ENCODE measurements around the gene PUSL1. TPM values are rescaled to one million over a fixed set of nuclear protein-coding genes. Genes with fewer than 3 reads are reported as not detected.
A peak's percentile ranks its signal among the peaks of the same experiment; 100 is the strongest.

The PUSL1 gene
- total and polyA plus RNA-seq, 2 donors from 2014 or later = 12.6 to 13.9 TPM

DNA sequence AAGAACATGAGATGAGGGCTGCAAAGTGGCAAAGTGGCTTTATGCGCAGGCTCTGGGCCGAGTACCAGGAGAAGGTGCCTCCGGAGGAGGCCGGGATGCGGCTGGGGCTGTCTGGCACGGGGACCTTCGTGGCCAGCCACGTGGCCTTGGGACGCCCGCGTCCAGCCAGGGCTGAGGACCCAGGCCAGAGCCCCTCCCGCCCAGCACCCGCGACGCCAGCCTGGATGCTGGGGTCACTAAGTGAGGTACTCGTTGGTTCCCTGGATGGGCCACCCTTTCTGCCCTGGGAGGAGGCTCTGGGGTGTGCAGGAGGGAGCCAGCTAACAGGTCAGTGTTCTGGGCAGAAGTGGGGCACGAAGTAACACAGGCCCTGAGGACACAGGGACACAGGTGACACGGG, 15.5 kb upstream of the PUSL1 start:
- Histone ChIP-seq H3K9ac (ENCODE audit: low read length in 3 of 3) (no peak overlapping the region), H3K27ac (ENCODE audit: low read depth in 2 of 2, low read length in 2 of 2) (no peak overlapping the region), H3K9me3 (ENCODE audit: control insufficient read depth in 2 of 3, insufficient read depth in 1 of 3, low read length in 3 of 3) (no peaks in the 10 kb centered on the region), H3K4me1 (ENCODE audit: control insufficient read depth in 2 of 3, insufficient read depth in 2 of 3, low read depth in 1 of 3, low read length in 3 of 3) (peaks cover 0 to 5% (median 0%) of the 10 kb centered on the region in 3 donors), H3K27me3 (ENCODE audit: control insufficient read depth, insufficient read depth, low read length) (no peaks in the 10 kb centered on the region), H3K36me3 (ENCODE audit: control insufficient read depth in 2 of 3, insufficient read depth in 3 of 3, low read length in 3 of 3) (no peaks in the 10 kb centered on the region), H3K4me3 (ENCODE audit: low read length in 3 of 3) (no peak overlapping the region)
- DNase-seq (no peak), FAIRE-seq (no peak)
- TF ChIP-seq, protein P1, sequence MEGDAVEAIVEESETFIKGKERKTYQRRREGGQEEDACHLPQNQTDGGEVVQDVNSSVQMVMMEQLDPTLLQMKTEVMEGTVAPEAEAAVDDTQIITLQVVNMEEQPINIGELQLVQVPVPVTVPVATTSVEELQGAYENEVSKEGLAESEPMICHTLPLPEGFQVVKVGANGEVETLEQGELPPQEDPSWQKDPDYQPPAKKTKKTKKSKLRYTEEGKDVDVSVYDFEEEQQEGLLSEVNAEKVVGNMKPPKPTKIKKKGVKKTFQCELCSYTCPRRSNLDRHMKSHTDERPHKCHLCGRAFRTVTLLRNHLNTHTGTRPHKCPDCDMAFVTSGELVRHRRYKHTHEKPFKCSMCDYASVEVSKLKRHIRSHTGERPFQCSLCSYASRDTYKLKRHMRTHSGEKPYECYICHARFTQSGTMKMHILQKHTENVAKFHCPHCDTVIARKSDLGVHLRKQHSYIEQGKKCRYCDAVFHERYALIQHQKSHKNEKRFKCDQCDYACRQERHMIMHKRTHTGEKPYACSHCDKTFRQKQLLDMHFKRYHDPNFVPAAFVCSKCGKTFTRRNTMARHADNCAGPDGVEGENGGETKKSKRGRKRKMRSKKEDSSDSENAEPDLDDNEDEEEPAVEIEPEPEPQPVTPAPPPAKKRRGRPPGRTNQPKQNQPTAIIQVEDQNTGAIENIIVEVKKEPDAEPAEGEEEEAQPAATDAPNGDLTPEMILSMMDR (IDR thresholded peaks at IDR 0.05; ENCODE audit: borderline replicate concordance, extremely low read depth, insufficient read depth) = no peak
- intact Hi-C loops (cut with DNase I) = loop anchor here (10.0 kb wide), 1 partner anchor 168 kb away; no protein-coding TSS in a partner anchor

GRCh38 chr1:1293263-1294249, 14.8 kb upstream of the PUSL1 start:
- peak in 2 of 5 donors; percentile 48 to 78 for DNase-seq
- intact Hi-C loops (cut with DNase I) = loop anchor here (10.0 kb wide), 1 partner anchor 169 kb away; no protein-coding TSS in a partner anchor

GRCh38 chr1:1294250-1294890, 14.0 kb upstream of the PUSL1 start:
- TF ChIP-seq, protein P1 (IDR thresholded peaks at IDR 0.05; ENCODE audit: borderline replicate concordance, extremely low read depth, insufficient read depth) = no peak
- intact Hi-C loops (cut with DNase I) = loop anchor here (10.0 kb wide), 1 partner anchor 170 kb away; no protein-coding TSS in a partner anchor
- no peak overlapping the region for H3K9ac ChIP-seq (ENCODE audit: low read length in 3 of 3)
- H3K4me3 ChIP-seq (ENCODE audit: low read length in 3 of 3) = no peak overlapping the region
- DNase-seq = no peak
- H3K9me3 ChIP-seq (ENCODE audit: control insufficient read depth in 2 of 3, insufficient read depth in 1 of 3, low read length in 3 of 3) = no peaks in the 10 kb centered on the region
- no peak for FAIRE-seq
- no peaks in the 10 kb centered on the region for H3K36me3 ChIP-seq (ENCODE audit: control insufficient read depth in 2 of 3, insufficient read depth in 3 of 3, low read length in 3 of 3)
- H3K27ac ChIP-seq (ENCODE audit: low read depth in 2 of 2, low read length in 2 of 2) = no peak overlapping the region
- H3K4me1 ChIP-seq (ENCODE audit: control insufficient read depth in 2 of 3, insufficient read depth in 2 of 3, low read depth in 1 of 3, low read length in 3 of 3) = peaks cover 0 to 5% (median 0%) of the 10 kb centered on the region in 3 donors
- no peaks in the 10 kb centered on the region for H3K27me3 ChIP-seq (ENCODE audit: control insufficient read depth, insufficient read depth, low read length)

More at GRCh38 chr1:1293263-1294249, 14.8 kb upstream of the PUSL1 start:
- no peaks in the 10 kb centered on the region for H3K9me3 ChIP-seq (ENCODE audit: control insufficient read depth in 2 of 3, insufficient read depth in 1 of 3, low read length in 3 of 3)
- H3K36me3 ChIP-seq (ENCODE audit: control insufficient read depth in 2 of 3, insufficient read depth in 3 of 3, low read length in 3 of 3) = no peaks in the 10 kb centered on the region
- H3K27ac ChIP-seq (ENCODE audit: low read depth in 2 of 2, low read length in 2 of 2) = no peak overlapping the region
- peaks cover 0 to 5% (median 0%) of the 10 kb centered on the region in 3 donors for H3K4me1 ChIP-seq (ENCODE audit: control insufficient read depth in 2 of 3, insufficient read depth in 2 of 3, low read depth in 1 of 3, low read length in 3 of 3)
- TF ChIP-seq, protein P1 (IDR thresholded peaks at IDR 0.05; ENCODE audit: borderline replicate concordance, extremely low read depth, insufficient read depth) = no peak
- no peak for FAIRE-seq
- no peaks in the 10 kb centered on the region for H3K27me3 ChIP-seq (ENCODE audit: control insufficient read depth, insufficient read depth, low read length)
- H3K9ac ChIP-seq (ENCODE audit: low read length in 3 of 3) = no peak overlapping the region
- H3K4me3 ChIP-seq (ENCODE audit: low read length in 3 of 3) = no peak overlapping the region

Measured in kidney (tissue), 14 donors.